Limb (tissue), 2 donors: Measurements from ENCODE around the gene SKIDA1.
"Not testable (repeated sequence)": the region's sequence is repeated elsewhere in the genome, so short reads cannot be mapped to it uniquely, and the experiment has no call there.

Source experiments
- DNase-seq, 2 donors: peaks; one replicate each; pipeline ENCODE4 v3.0.0-alpha.2; 2016; ENCODE audit errors: extremely low spot score in 2 of 2

SKIDA1 gene

GRCh38 chr10:21525367-21526187 is at the start of gene SKIDA1:
Gene SKIDA1, minus strand, starts transcription at chr10:21525682. Its CDS starts 7,860 bp downstream, at chr10:21517822.
- peak; percentile 94 to 95 for DNase-seq

- DNase-seq = not testable (repeated sequence)
Measured at GRCh38 chr10:21574514-21574913, 49.0 kb upstream of the SKIDA1 start.

- no peak for DNase-seq
Measured at GRCh38 chr10:21572578-21572977, 47.1 kb upstream of the SKIDA1 start.

- DNase-seq = no peak
Measured at GRCh38 chr10:21570761-21571521, 45.5 kb upstream of the SKIDA1 start.

- DNase-seq = not testable (repeated sequence)
Measured at GRCh38 chr10:21558984-21559383, 33.5 kb upstream of the SKIDA1 start.

GRCh38 chr10:21556527-21556926 is 31.0 kb upstream of the SKIDA1 start:
- no peak for DNase-seq

- no peak for DNase-seq
Measured at GRCh38 chr10:21552638-21553037, 27.2 kb upstream of the SKIDA1 start.

GRCh38 chr10:21547246-21547645 is 21.8 kb upstream of the SKIDA1 start:
- DNase-seq = no peak

- DNase-seq = not testable (repeated sequence)
Measured at GRCh38 chr10:21540701-21541100, 15.2 kb upstream of the SKIDA1 start.

- DNase-seq = no peak
Measured at GRCh38 chr10:21536874-21537273, 11.4 kb upstream of the SKIDA1 start.

- not testable (repeated sequence) for DNase-seq
Measured at GRCh38 chr10:21535976-21536375, 10.5 kb upstream of the SKIDA1 start.

GRCh38 chr10:21535494-21535965 is 10.0 kb upstream of the SKIDA1 start:
- DNase-seq = no peak

GRCh38 chr10:21534604-21535493 is 9.4 kb upstream of the SKIDA1 start:
- peak; percentile 51 to 82 for DNase-seq

- no peak for DNase-seq
Measured at GRCh38 chr10:21534280-21534586, 8.8 kb upstream of the SKIDA1 start.

- peak; percentile 96 to 98 for DNase-seq
Measured at GRCh38 chr10:21533467-21534279, 8.2 kb upstream of the SKIDA1 start, which contains the start of gene MLLT10. Gene MLLT10, plus strand, starts transcription at chr10:21534232. Its CDS starts 413 bp downstream, at chr10:21534645.

- no peak for DNase-seq
Measured at GRCh38 chr10:21532694-21533466, 7.4 kb upstream of the SKIDA1 start.

GRCh38 chr10:21531164-21531563 is 5.7 kb upstream of the SKIDA1 start:
- DNase-seq = peak in 1 of 2 donors; percentile 9

- peak in 1 of 2 donors; percentile 5 for DNase-seq
Measured at GRCh38 chr10:21530641-21531040, 5.2 kb upstream of the SKIDA1 start.

GRCh38 chr10:21530168-21530567 is 4.7 kb upstream of the SKIDA1 start:
- DNase-seq = no peak
